ENCODE data around the gene PRKG1. TPM values are rescaled to one million over a fixed set of nuclear protein-coding genes. Genes with fewer than 3 reads are reported as not detected.

Gene PRKG1
- total and polyA plus RNA-seq, 2 experiments from 2014 or later: 18.2 to 21.1 TPM

- Mint-ChIP-seq H3K9me3 (no peaks in the 10 kb centered on the region), H3K4me1 (peaks cover 17% of the 10 kb centered on the region), H3K27me3 (ENCODE audit: insufficient read depth, low read depth, poor library complexity) (no peaks in the 10 kb centered on the region), H3K36me3 (ENCODE audit: low read depth) (no peaks in the 10 kb centered on the region), H3K27ac (no peak overlapping the region), H3K4me3 (no peak overlapping the region)
- no peak overlapping the region for H3K27ac ChIP-seq (ENCODE audit: low read depth)
- no peaks in the 10 kb centered on the region; the same call in 1 of the 2 replicates for H3K9me2 ChIP-seq (ENCODE audit: insufficient read depth)
- H3K36me3 ChIP-seq (ENCODE audit: insufficient read depth): no peaks in the 10 kb centered on the region
- no peak overlapping the region for H3K4me3 ChIP-seq
- no peaks in the 10 kb centered on the region for H4K20me1 ChIP-seq (replicated peaks; ENCODE audit: insufficient read depth)
- peaks cover 8% of the 10 kb centered on the region for H3K4me1 ChIP-seq (ENCODE audit: insufficient read depth)
- ATAC-seq (no peak), DNase-seq (ENCODE audit: low spot score) (no peak)
- H2AFZ ChIP-seq: no peak overlapping the region
- H3F3A ChIP-seq (replicated peaks; ENCODE audit: low read depth): no peaks in the 10 kb centered on the region
- TF ChIP-seq CREB1 (CRISPR knock-in tag; IDR thresholded peaks at IDR 0.05; ENCODE audit: low read depth) (no peak), STAT1 (IDR thresholded peaks at IDR 0.05; ENCODE audit: unreplicated experiment) (no peak), REST (IDR thresholded peaks at IDR 0.05; ENCODE audit: unreplicated experiment) (no peak), POLR2AphosphoS5 (IDR thresholded peaks at IDR 0.05; ENCODE audit: low read depth) (no peak), ZNF331 (CRISPR knock-in tag; IDR thresholded peaks at IDR 0.05; ENCODE audit: low read depth) (no peak), EZH2 (IDR thresholded peaks at IDR 0.05; ENCODE audit: low read depth, unreplicated experiment) (no peak), EZH2phosphoT487 (IDR thresholded peaks at IDR 0.05; ENCODE audit: unreplicated experiment) (no peak), ZNF114 (CRISPR knock-in tag; IDR thresholded peaks at IDR 0.05) (no peak), NANOG (IDR thresholded peaks at IDR 0.05; ENCODE audit: borderline replicate concordance) (no peak), JUNB (IDR thresholded peaks at IDR 0.05; ENCODE audit: unreplicated experiment) (no peak), ZNF462 (CRISPR knock-in tag; IDR thresholded peaks at IDR 0.05) (no peak)
- TF ChIP-seq, protein P1, sequence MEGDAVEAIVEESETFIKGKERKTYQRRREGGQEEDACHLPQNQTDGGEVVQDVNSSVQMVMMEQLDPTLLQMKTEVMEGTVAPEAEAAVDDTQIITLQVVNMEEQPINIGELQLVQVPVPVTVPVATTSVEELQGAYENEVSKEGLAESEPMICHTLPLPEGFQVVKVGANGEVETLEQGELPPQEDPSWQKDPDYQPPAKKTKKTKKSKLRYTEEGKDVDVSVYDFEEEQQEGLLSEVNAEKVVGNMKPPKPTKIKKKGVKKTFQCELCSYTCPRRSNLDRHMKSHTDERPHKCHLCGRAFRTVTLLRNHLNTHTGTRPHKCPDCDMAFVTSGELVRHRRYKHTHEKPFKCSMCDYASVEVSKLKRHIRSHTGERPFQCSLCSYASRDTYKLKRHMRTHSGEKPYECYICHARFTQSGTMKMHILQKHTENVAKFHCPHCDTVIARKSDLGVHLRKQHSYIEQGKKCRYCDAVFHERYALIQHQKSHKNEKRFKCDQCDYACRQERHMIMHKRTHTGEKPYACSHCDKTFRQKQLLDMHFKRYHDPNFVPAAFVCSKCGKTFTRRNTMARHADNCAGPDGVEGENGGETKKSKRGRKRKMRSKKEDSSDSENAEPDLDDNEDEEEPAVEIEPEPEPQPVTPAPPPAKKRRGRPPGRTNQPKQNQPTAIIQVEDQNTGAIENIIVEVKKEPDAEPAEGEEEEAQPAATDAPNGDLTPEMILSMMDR (conservative IDR thresholded peaks at IDR 0.05; ENCODE audit: low read depth in 2 of 2): no peak
- TF ChIP-seq, protein P2, sequence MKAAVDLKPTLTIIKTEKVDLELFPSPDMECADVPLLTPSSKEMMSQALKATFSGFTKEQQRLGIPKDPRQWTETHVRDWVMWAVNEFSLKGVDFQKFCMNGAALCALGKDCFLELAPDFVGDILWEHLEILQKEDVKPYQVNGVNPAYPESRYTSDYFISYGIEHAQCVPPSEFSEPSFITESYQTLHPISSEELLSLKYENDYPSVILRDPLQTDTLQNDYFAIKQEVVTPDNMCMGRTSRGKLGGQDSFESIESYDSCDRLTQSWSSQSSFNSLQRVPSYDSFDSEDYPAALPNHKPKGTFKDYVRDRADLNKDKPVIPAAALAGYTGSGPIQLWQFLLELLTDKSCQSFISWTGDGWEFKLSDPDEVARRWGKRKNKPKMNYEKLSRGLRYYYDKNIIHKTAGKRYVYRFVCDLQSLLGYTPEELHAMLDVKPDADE (IDR thresholded peaks at IDR 0.05): no peak
- H3K27me3 ChIP-seq (ENCODE audit: insufficient read depth): no peaks in the 10 kb centered on the region
- no peak overlapping the region for H3K4me2 ChIP-seq
- no peaks in the 10 kb centered on the region for H3K79me2 ChIP-seq (replicated peaks; ENCODE audit: insufficient read depth)
Measured at GRCh38 chr10:51708609-51709008, 634.3 kb downstream of the PRKG1 start.

All from GM23338 (cell line).